Pancreas (tissue), 10 donors: ENCODE data around the gene PALB2. TPM values are rescaled to one million over a fixed set of nuclear protein-coding genes. Genes with fewer than 3 reads are reported as not detected.
A peak's percentile ranks its signal among the peaks of the same experiment; 100 is the strongest.

Experiments
- ATAC-seq, 4 donors: fragments of 200-7000 bp; cut with Tn5 transposase; one replicate each; pipeline versions ENCODE4 v1.8.0 to v1.9.1; 2020; ENCODE audit warnings: mild to moderate bottlenecking in 4 of 4, moderate library complexity in 4 of 4
- DNase-seq, 6 donors: peaks; one replicate each; pipeline ENCODE4 v3.0.0-alpha.2; 2020
- FAIRE-seq: peaks from 2 replicates; lab custom pipeline; 2012; peaks lifted over from hg19 to GRCh38; lab: Jason Lieb, UNC
- H3K27ac ChIP-seq, 4 donors: fragments of 200-600 bp; sonication (generic); 1 replicate in 3 of 4; 2 replicates in 1 of 4; pipeline versions ENCODE4 v1.5.0 to v1.8.0; 2020
- H3K27me3 ChIP-seq, 4 donors: fragments of 200-600 bp; one replicate each; pipeline ENCODE4 v1.8.0; 2021
- H3K36me3 ChIP-seq, 3 donors: fragments of 200-600 bp; sonication (generic) in 1 of 3; one replicate each; pipeline versions ENCODE4 v1.5.0 to v1.8.0; 2020 to 2021
- H3K4me1 ChIP-seq, 3 donors: fragments of 200-600 bp; one replicate each; pipeline ENCODE4 v1.8.0; 2021
- H3K4me3 ChIP-seq, 4 donors: fragments of 200-600 bp; sonication (generic) in 2 of 4; one replicate each; pipeline versions ENCODE4 v1.5.0 to v1.8.0; 2020 to 2021
- H3K9me3 ChIP-seq, 4 donors: fragments of 200-600 bp; one replicate each; pipeline ENCODE4 v1.8.0; 2021
- CTCF ChIP-seq, 4 donors: fragments of 200-600 bp; sonication (generic) in 3 of 4; IDR thresholded peaks; one replicate each; pipeline versions ENCODE4 v1.5.0 to v1.8.0; 2021; ENCODE audit warnings: antibody characterized with exemption in 4 of 4
- WGBS, 2 donors: extraction: QIAGEN DNeasy Blood & Tissue Kit; methylation state at CpG; one replicate each; pipeline ENCODE4 v1.1.7; 2013; 5-methylcytosine and 5-hydroxymethylcytosine counted together
- intact Hi-C, 3 donors: fragments of 100-400 bp; cut with DNase I; formaldehyde crosslinking; loops; one replicate each; pipeline versions ENCODE4 v1.11.1 to v1.14.2; 2022
- polyA plus RNA-seq, 2 donors: library from polyadenylated mRNA; stranded (reverse); fragments of 200-250 nt; gene quantifications; one replicate each; pipeline ENCODE4 v1.2.3, GENCODE V29; 2013
- total RNA-seq, 6 donors: library from RNA; stranded (reverse); fragmentation: NEBNext Ultra II Directional in 4 of 6; extraction: Animal tissue kit (Norgen Biotek cat#: 25700) in 4 of 6; gene quantifications; one replicate each; pipeline versions ENCODE4 v1.2.1 to v1.2.4, GENCODE V29; 2021 to 2023
- donor health status: healthy with polysubstance abuse.
- donor health status: DM: no; HTN: no; CAD: no; lungs with moderate emphysema.
- donor health status: DM: no; HTN: no; CAD: no.
- donor health status: control.
- donor health status: control.
- donor health status: Bipolar disorder and iron deficiency.
- donor health status: DM: yes; HTN: yes; CAD: no.
- donor health status: DM: no; HTN: no; CAD: no.
- donor health status: DM: no; HTN: no; CAD: no.
- donor health status: DM: yes; HTN: yes; CAD: no.

The PALB2 gene
- total and polyA plus RNA-seq, 8 donors, result 2.3 to 6.8 (median 4.3) TPM

DNA sequence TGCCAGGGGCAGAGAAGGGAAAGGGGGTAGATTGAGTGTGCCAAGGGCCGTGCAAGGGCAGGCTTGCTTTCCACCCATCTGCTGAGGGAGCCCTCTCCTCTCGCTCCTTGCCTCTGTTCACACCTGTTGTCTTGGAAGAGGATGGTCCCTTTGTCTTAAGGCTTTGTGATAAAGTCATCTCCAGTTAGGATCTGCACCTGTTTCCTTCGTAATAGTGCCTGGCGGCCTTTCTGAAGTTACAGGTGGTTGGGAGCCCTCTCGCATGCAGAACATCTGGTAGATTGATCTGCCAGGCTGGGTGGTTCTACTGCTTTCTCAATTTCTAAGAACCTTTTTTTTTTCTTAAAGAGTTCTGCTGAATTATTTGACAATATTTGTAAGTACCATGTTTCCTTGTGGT, 67.3 kb downstream of the PALB2 start:
- peaks cover 4 to 6% (median 6%) of the 10 kb centered on the region in 3 donors for H3K4me1 ChIP-seq
- no peak overlapping the region for H3K27ac ChIP-seq
- no peak for TF ChIP-seq CTCF (IDR thresholded peaks at IDR 0.05)
- peaks cover 0 to 35% (median 0%) of the 10 kb centered on the region in 3 donors for H3K36me3 ChIP-seq
- no peaks in the 10 kb centered on the region for H3K9me3 ChIP-seq
- whole genome bisulfite sequencing, 2 donors, result 39 to 42% methylated on average over 5 of the region's 5 CpGs
- DNase-seq (no peak), FAIRE-seq (no peak), ATAC-seq (peak in 2 of 4 donors; percentile 32 to 55)
- intact Hi-C loops, result no loop called here
- H3K27me3 ChIP-seq, result no peaks in the 10 kb centered on the region
- H3K4me3 ChIP-seq, result no peak overlapping the region

DNA sequence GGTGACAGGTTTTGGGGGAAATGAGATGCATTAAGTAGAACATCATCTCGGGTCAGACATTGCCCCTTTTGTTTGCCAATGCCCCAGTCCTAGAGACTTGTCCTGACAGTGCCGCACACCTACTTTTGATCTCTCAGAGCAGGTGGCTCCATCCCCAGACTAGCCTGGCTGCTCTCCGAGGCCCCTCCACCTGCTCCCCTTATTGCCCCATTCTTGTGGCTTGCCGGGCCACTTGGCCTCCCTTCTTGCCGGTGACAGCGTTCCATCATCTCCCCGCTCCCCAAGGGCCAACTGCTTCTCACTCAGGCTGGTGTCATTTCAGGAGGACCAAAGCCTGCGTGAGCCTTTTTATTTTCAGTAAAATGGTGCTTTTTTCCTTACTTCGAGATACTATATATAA, 68.7 kb downstream of the PALB2 start:
- H3K27me3 ChIP-seq, result no peaks in the 10 kb centered on the region
- intact Hi-C loops, result no loop called here
- H3K27ac ChIP-seq, result no peak overlapping the region
- FAIRE-seq (no peak), ATAC-seq (no peak), DNase-seq (no peak)
- H3K9me3 ChIP-seq, result no peaks in the 10 kb centered on the region
- peaks cover 0 to 41% (median under 1%) of the 10 kb centered on the region in 3 donors for H3K36me3 ChIP-seq
- H3K4me1 ChIP-seq, result peaks cover 4 to 6% (median 6%) of the 10 kb centered on the region in 3 donors
- H3K4me3 ChIP-seq, result no peak overlapping the region
- WGBS, 2 donors, result 90 to 94% methylated on average over 9 of the region's 9 CpGs
- no peak for TF ChIP-seq CTCF (IDR thresholded peaks at IDR 0.05)

GRCh38 chr16:23571895-23572294, 69.2 kb downstream of the PALB2 start:
- DNase-seq (no peak), ATAC-seq (no peak), FAIRE-seq (no peak)
- intact Hi-C loops, result no loop called here
- TF ChIP-seq CTCF (IDR thresholded peaks at IDR 0.05), result no peak
- H3K36me3 ChIP-seq, result peaks cover 0 to 46% (median 6%) of the 10 kb centered on the region in 3 donors
- no peaks in the 10 kb centered on the region for H3K9me3 ChIP-seq
- WGBS, 2 donors, result 93% methylated on average over 5 of the region's 5 CpGs
- H3K27me3 ChIP-seq, result no peaks in the 10 kb centered on the region
- no peak overlapping the region for H3K27ac ChIP-seq
- H3K4me1 ChIP-seq, result peaks cover 4 to 6% (median 6%) of the 10 kb centered on the region in 3 donors
- no peak overlapping the region for H3K4me3 ChIP-seq

DNA sequence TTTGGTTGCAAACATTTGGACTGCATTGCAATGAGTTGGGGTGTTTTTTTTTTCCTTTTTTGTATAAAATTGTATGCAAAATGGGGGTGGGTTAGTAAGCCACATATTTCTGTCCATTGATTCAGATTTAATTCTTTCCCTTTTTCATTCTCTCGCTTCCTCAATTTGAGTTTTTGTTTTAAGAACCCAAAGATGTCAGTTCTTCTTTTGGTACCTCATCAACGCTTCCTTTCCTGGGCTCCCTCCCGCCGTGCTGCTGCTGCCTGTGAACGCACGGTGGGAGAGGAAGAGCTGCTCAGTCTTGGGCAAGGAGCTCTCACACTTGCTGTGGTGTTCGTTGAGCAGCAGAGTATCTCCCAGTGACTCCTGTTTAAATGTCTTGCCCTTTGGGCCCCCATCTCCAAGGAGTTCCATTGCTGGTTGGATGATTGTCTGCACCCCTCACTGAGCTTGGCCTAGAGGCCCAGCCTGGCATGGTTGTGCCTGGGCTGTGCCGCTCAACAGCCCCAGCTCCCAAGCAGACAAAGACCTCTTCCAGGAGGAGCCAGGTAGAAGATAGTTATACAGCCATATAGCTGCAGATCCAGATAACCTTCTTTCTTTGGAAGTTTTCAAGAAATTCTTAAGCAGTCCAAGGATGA, 70.0 kb downstream of the PALB2 start:
- Histone ChIP-seq H3K4me1 (peaks cover 4 to 6% (median 6%) of the 10 kb centered on the region in 3 donors), H3K27me3 (no peaks in the 10 kb centered on the region), H3K4me3 (no peak overlapping the region), H3K27ac (no peak overlapping the region), H3K36me3 (peaks cover 0 to 49% (median 14%) of the 10 kb centered on the region in 3 donors), H3K9me3 (no peaks in the 10 kb centered on the region)
- WGBS, 2 donors, result 82 to 91% methylated on average over 8 of the region's 8 CpGs
- ATAC-seq, result peak in 1 of 4 donors; percentile 56
- TF ChIP-seq CTCF (IDR thresholded peaks at IDR 0.05), result no peak
- no peak for DNase-seq
- intact Hi-C loops, result no loop called here
- no peak for FAIRE-seq

DNA sequence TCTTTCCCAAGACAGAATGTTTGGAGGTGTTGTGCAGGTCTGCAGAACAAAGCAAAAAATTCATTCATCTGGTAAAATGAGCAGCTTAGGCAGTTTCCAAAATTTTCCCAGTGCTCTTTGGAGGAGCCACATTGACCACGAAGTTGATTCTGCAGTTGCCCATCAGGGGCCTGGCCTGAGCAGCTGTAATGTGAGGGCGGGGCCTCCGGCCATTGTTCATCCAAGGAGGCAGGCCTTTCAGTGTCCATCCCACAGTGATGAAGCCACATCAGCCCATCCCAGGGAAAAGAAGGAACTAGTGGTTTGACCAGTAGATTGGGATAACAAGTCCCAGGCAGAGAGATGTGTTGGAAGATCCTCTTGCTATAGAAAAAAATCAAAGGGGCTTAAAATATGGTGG, 73.5 kb downstream of the PALB2 start:
- WGBS, 2 donors, result 89 to 98% methylated on average over 3 of the region's 3 CpGs
- FAIRE-seq, result no peak
- TF ChIP-seq CTCF (IDR thresholded peaks at IDR 0.05), result no peak
- ATAC-seq, result no peak
- Histone ChIP-seq H3K27ac (no peak overlapping the region), H3K27me3 (no peaks in the 10 kb centered on the region), H3K4me1 (no peaks in the 10 kb centered on the region), H3K9me3 (no peaks in the 10 kb centered on the region), H3K36me3 (peaks cover 0 to 68% (median 21%) of the 10 kb centered on the region in 3 donors), H3K4me3 (no peak overlapping the region)
- intact Hi-C loops, result no loop called here
- no peak for DNase-seq
